Endothelial cell of umbilical vein (primary cell): ENCODE data around the gene PTPRK.

Experiments used
- CTCF ChIP-seq, 2 donors: IDR thresholded peaks; 1 replicate in 1 of 2; 2 replicates in 1 of 2; pipeline ENCODE4 v1.5.1; 2011; ENCODE audit warnings: low read length in 2 of 2, mild to moderate bottlenecking in 2 of 2, moderate library complexity in 2 of 2, control low read depth in 1 of 2, inconsistent platforms in 1 of 2, low read depth in 1 of 2; ENCODE audit not compliant: insufficient read depth in 1 of 2; ENCODE audit errors: extremely low read depth in 1 of 2
- EZH2 ChIP-seq: IDR thresholded peaks from 2 replicates; pipeline ENCODE4 v1.6.1; 2012; ENCODE audit warnings: borderline replicate concordance, low read depth, mild to moderate bottlenecking, moderate library complexity, low read length, inconsistent platforms; ENCODE audit not compliant: severe bottlenecking
- MAX ChIP-seq: IDR thresholded peaks from 2 replicates; pipeline ENCODE4 v1.6.1; 2011; ENCODE audit not compliant: insufficient read depth, insufficient read length
- POLR2A ChIP-seq: IDR thresholded peaks from 2 replicates; pipeline ENCODE4 v1.6.1; 2012; ENCODE audit warnings: low read depth, mild to moderate bottlenecking, control low read depth, low read length
- POLR2AphosphoS5 ChIP-seq: IDR thresholded peaks from 2 replicates; pipeline ENCODE4 v1.6.1; 2012; ENCODE audit warnings: low read depth, mild to moderate bottlenecking, control low read depth, low read length, moderate library complexity; ENCODE audit not compliant: insufficient read depth

- no peak for TF ChIP-seq POLR2A
- TF ChIP-seq CTCF (IDR thresholded peaks at IDR 0.05; ENCODE audit: extremely low read depth in 1 of 2, insufficient read depth in 1 of 2, low read depth in 1 of 2, low read length in 2 of 2), result no peak
- no peak for TF ChIP-seq EZH2
- TF ChIP-seq MAX, result no peak
- TF ChIP-seq POLR2AphosphoS5, result no peak
Observed at GRCh38 chr6:127980996-127981395, 539.4 kb downstream of the PTPRK start.
